ENCODE data around the gene ACOT12.

DNA sequence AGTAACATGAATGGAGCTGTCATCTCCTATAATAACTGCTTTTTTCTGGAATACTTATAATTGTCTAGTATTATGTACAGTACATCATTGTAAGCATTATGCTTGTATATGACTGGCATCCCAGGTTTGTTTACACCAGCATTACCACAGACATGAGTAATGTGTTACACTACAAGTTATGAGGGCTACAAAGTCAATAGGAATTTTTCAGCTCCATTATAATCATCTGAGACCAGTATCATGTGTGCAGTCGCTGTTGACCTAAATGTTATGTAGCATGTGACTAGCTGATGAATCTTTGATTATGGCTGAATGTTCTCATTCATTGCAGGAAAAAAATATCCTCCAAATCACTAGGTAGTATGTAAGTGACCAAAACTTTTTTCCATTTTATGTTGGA is 90.4 kb downstream of the ACOT12 start:
- no peak for TF ChIP-seq EZH2phosphoT487 (IDR thresholded peaks at IDR 0.05; ENCODE audit: borderline replicate concordance, low read length)
- TF ChIP-seq, protein P1, sequence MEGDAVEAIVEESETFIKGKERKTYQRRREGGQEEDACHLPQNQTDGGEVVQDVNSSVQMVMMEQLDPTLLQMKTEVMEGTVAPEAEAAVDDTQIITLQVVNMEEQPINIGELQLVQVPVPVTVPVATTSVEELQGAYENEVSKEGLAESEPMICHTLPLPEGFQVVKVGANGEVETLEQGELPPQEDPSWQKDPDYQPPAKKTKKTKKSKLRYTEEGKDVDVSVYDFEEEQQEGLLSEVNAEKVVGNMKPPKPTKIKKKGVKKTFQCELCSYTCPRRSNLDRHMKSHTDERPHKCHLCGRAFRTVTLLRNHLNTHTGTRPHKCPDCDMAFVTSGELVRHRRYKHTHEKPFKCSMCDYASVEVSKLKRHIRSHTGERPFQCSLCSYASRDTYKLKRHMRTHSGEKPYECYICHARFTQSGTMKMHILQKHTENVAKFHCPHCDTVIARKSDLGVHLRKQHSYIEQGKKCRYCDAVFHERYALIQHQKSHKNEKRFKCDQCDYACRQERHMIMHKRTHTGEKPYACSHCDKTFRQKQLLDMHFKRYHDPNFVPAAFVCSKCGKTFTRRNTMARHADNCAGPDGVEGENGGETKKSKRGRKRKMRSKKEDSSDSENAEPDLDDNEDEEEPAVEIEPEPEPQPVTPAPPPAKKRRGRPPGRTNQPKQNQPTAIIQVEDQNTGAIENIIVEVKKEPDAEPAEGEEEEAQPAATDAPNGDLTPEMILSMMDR (conservative IDR thresholded peaks at IDR 0.05; ENCODE audit: low read depth, low read length): no peak

Data from PC-3 (cell line).